HEK293 (cell line): ENCODE results near the gene THSD4.
A peak's percentile ranks its signal among the peaks of the same experiment; 100 is the strongest.

Source experiments
- CTCF ChIA-PET: fragments of 350-600 bp; formaldehyde crosslinking; extraction: SDS; loops from one replicate; lab custom pipeline; 2021; ENCODE audit warnings: antibody characterized with exemption; lab: Yijun Ruan, JAX
- POLR2A ChIA-PET: fragments of 300-600 bp; formaldehyde crosslinking; extraction: SDS; loops from one replicate; lab custom pipeline; 2020; ENCODE audit warnings: antibody characterized with exemption, inconsistent platforms; lab: Yijun Ruan, JAX
- H3K27ac ChIP-seq: fragments of 200-500 bp; sonication (Bioruptor generic); 2 replicates; pipeline ENCODE4 v1.5.1; 2014; ENCODE audit warnings: low read depth, low read length, control low read depth, inconsistent platforms; ENCODE audit errors: extremely low read depth
- H3K36me3 ChIP-seq, 2 experiments: fragments of 200-500 bp in 1 of 2; sonication (Bioruptor generic) in 1 of 2; 1 replicate in 1 of 2; 2 replicates in 1 of 2; pipeline ENCODE4 v1.5.1; 2014 to 2017; ENCODE audit warnings: inconsistent platforms in 2 of 2, low read length in 2 of 2; ENCODE audit not compliant: control insufficient read depth in 2 of 2, insufficient read depth in 1 of 2
- H3K4me1 ChIP-seq: fragments of 200-500 bp; sonication (Bioruptor generic); 2 replicates; pipeline ENCODE4 v1.5.1; 2014; ENCODE audit warnings: mild to moderate bottlenecking, low read length, inconsistent platforms; ENCODE audit not compliant: control insufficient read depth, insufficient read depth
- H3K4me3 ChIP-seq: 2 replicates; pipeline ENCODE4 v1.5.1; 2011; ENCODE audit warnings: low read depth, mild to moderate bottlenecking, control low read depth, low read length, moderate library complexity
- H3K9me3 ChIP-seq: fragments of 200-500 bp; sonication (Bioruptor generic); 2 replicates; pipeline ENCODE4 v1.5.1; 2014; ENCODE audit warnings: low read depth, low read length, inconsistent platforms; ENCODE audit not compliant: control insufficient read depth, insufficient read depth
- BCL11A ChIP-seq: fragments of 450-650 bp; formaldehyde crosslinking; IDR thresholded peaks from 2 replicates; pipeline ENCODE4 v1.5.1; 2016; ENCODE audit warnings: low read depth, missing biosample characterization, missing genetic modification characterization
- EGR2 ChIP-seq: fragments of 450-650 bp; formaldehyde crosslinking; IDR thresholded peaks from 2 replicates; pipeline ENCODE4 v1.5.1; 2016; ENCODE audit warnings: low read depth, missing biosample characterization, missing genetic modification characterization
- FEZF1 ChIP-seq: fragments of 450-650 bp; formaldehyde crosslinking; IDR thresholded peaks from 2 replicates; pipeline ENCODE4 v1.5.1; 2016; ENCODE audit warnings: missing biosample characterization, missing genetic modification characterization
- GLIS1 ChIP-seq: fragments of 450-650 bp; formaldehyde crosslinking; IDR thresholded peaks from 2 replicates; pipeline ENCODE4 v1.5.1; 2016; ENCODE audit warnings: missing biosample characterization, missing genetic modification characterization
- KLF16 ChIP-seq: fragments of 450-650 bp; formaldehyde crosslinking; IDR thresholded peaks from 2 replicates; pipeline ENCODE4 v1.5.1; 2017; ENCODE audit warnings: missing biosample characterization, missing genetic modification characterization
- KLF8 ChIP-seq: fragments of 450-650 bp; formaldehyde crosslinking; IDR thresholded peaks from 2 replicates; pipeline ENCODE4 v1.5.1; 2016; ENCODE audit warnings: missing biosample characterization, missing genetic modification characterization
- PRDM1 ChIP-seq: fragments of 450-650 bp; formaldehyde crosslinking; IDR thresholded peaks from 2 replicates; pipeline ENCODE4; 2016; ENCODE audit warnings: missing biosample characterization, missing genetic modification characterization
- SCRT2 ChIP-seq: fragments of 450-650 bp; formaldehyde crosslinking; IDR thresholded peaks from 2 replicates; pipeline ENCODE4 v1.5.1; 2016; ENCODE audit warnings: missing biosample characterization, missing genetic modification characterization
- ZBTB20 ChIP-seq: fragments of 450-650 bp; formaldehyde crosslinking; IDR thresholded peaks from 2 replicates; pipeline ENCODE4 v1.5.1; 2016; ENCODE audit warnings: missing biosample characterization, missing genetic modification characterization
- ZFHX2 ChIP-seq: fragments of 450-650 bp; formaldehyde crosslinking; conservative IDR thresholded peaks from 2 replicates; pipeline ENCODE4 v1.5.1; 2016; ENCODE audit warnings: missing biosample characterization, missing genetic modification characterization
- ZIC2 ChIP-seq: fragments of 450-650 bp; formaldehyde crosslinking; IDR thresholded peaks from 2 replicates; pipeline ENCODE4 v1.5.1; 2016; ENCODE audit warnings: missing biosample characterization, missing genetic modification characterization
- ZNF114 ChIP-seq: fragments of 450-650 bp; formaldehyde crosslinking; IDR thresholded peaks from 2 replicates; pipeline ENCODE4 v1.5.0; 2017; ENCODE audit warnings: missing biosample characterization, missing genetic modification characterization
- ZNF175 ChIP-seq: fragments of 450-650 bp; formaldehyde crosslinking; IDR thresholded peaks from 2 replicates; pipeline ENCODE4 v1.5.1; 2016; ENCODE audit warnings: missing biosample characterization, missing genetic modification characterization
- ZNF211 ChIP-seq: fragments of 450-650 bp; formaldehyde crosslinking; IDR thresholded peaks from 2 replicates; pipeline ENCODE4 v1.5.1; 2016; ENCODE audit warnings: low read depth, missing biosample characterization, missing genetic modification characterization
- ZNF335 ChIP-seq: fragments of 450-650 bp; formaldehyde crosslinking; conservative IDR thresholded peaks from 2 replicates; pipeline ENCODE4 v1.5.1; 2016; ENCODE audit warnings: missing biosample characterization, missing genetic modification characterization
- ZNF501 ChIP-seq: fragments of 450-650 bp; formaldehyde crosslinking; IDR thresholded peaks from 2 replicates; pipeline ENCODE4 v1.5.1; 2016; ENCODE audit warnings: missing biosample characterization, missing genetic modification characterization
- ZNF571 ChIP-seq: fragments of 450-650 bp; formaldehyde crosslinking; IDR thresholded peaks from 2 replicates; pipeline ENCODE4 v1.5.0; 2017; ENCODE audit warnings: missing biosample characterization, missing genetic modification characterization
- ZNF629 ChIP-seq: fragments of 450-650 bp; formaldehyde crosslinking; IDR thresholded peaks from 2 replicates; pipeline ENCODE4 v1.5.1; 2017; ENCODE audit warnings: missing biosample characterization, missing genetic modification characterization
- ZNF747 ChIP-seq: fragments of 450-650 bp; formaldehyde crosslinking; IDR thresholded peaks from 2 replicates; pipeline ENCODE4 v1.5.1; 2016; ENCODE audit warnings: missing biosample characterization, missing genetic modification characterization
- ZNF768 ChIP-seq: fragments of 450-650 bp; formaldehyde crosslinking; IDR thresholded peaks from 2 replicates; pipeline ENCODE4 v1.5.1; 2018; ENCODE audit warnings: missing biosample characterization, mild to moderate bottlenecking, missing genetic modification characterization
- ZNF791 ChIP-seq: fragments of 450-650 bp; formaldehyde crosslinking; IDR thresholded peaks from 2 replicates; pipeline ENCODE4 v1.5.1; 2016; ENCODE audit warnings: missing biosample characterization, missing genetic modification characterization
- ZNF837 ChIP-seq: fragments of 450-650 bp; formaldehyde crosslinking; IDR thresholded peaks from 2 replicates; pipeline ENCODE4 v1.5.1; 2016; ENCODE audit warnings: missing biosample characterization, missing genetic modification characterization
- ZSCAN30 ChIP-seq: fragments of 450-650 bp; IDR thresholded peaks from 2 replicates; pipeline ENCODE4 v1.5.1; 2018; ENCODE audit warnings: missing biosample characterization, mild to moderate bottlenecking, missing genetic modification characterization, moderate library complexity
- TF ChIP-seq, protein P1 (sequence below): fragments of 450-650 bp; formaldehyde crosslinking; IDR thresholded peaks from 2 replicates; pipeline ENCODE4 v1.5.1; 2016; ENCODE audit warnings: missing biosample characterization, missing genetic modification characterization
- TF ChIP-seq, protein P2 (sequence below): fragments of 450-650 bp; IDR thresholded peaks from 2 replicates; pipeline ENCODE4 v1.5.1; 2018; ENCODE audit warnings: missing biosample characterization, mild to moderate bottlenecking, missing genetic modification characterization
- TF ChIP-seq, protein P3 (sequence below): fragments of 450-650 bp; formaldehyde crosslinking; IDR thresholded peaks from 2 replicates; pipeline ENCODE4 v1.5.1; 2017; ENCODE audit warnings: missing biosample characterization, missing genetic modification characterization
- TF ChIP-seq, protein P4 (sequence below): fragments of 450-650 bp; formaldehyde crosslinking; IDR thresholded peaks from 2 replicates; pipeline ENCODE4 v1.5.1; 2016; ENCODE audit warnings: missing biosample characterization, missing genetic modification characterization, borderline replicate concordance
- TF ChIP-seq, protein P5 (sequence below): IDR thresholded peaks from 2 replicates; pipeline ENCODE4 v1.6.1; 2011; ENCODE audit warnings: mild to moderate bottlenecking, low read depth, low read length, borderline replicate concordance

THSD4 gene

DNA sequence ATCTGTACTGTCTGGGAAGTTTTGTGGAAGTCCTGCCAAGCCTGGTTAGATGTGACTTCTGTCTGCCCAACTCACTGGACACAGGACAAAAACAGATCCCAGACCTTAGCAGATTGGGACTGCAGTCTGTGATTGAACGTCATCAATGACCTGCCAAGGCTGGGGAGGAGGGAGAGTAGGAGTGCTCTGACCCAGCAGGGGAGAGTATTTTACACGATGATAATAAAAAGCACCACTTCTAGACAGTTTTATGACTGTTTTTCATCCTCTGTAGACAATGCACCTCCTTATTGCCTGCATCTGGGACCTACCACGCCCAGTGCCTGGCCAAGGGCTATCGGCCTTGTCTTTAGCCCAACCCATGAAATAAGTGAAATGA, 592.8 kb downstream of the THSD4 start (continued):
- TF ChIP-seq, protein P1, sequence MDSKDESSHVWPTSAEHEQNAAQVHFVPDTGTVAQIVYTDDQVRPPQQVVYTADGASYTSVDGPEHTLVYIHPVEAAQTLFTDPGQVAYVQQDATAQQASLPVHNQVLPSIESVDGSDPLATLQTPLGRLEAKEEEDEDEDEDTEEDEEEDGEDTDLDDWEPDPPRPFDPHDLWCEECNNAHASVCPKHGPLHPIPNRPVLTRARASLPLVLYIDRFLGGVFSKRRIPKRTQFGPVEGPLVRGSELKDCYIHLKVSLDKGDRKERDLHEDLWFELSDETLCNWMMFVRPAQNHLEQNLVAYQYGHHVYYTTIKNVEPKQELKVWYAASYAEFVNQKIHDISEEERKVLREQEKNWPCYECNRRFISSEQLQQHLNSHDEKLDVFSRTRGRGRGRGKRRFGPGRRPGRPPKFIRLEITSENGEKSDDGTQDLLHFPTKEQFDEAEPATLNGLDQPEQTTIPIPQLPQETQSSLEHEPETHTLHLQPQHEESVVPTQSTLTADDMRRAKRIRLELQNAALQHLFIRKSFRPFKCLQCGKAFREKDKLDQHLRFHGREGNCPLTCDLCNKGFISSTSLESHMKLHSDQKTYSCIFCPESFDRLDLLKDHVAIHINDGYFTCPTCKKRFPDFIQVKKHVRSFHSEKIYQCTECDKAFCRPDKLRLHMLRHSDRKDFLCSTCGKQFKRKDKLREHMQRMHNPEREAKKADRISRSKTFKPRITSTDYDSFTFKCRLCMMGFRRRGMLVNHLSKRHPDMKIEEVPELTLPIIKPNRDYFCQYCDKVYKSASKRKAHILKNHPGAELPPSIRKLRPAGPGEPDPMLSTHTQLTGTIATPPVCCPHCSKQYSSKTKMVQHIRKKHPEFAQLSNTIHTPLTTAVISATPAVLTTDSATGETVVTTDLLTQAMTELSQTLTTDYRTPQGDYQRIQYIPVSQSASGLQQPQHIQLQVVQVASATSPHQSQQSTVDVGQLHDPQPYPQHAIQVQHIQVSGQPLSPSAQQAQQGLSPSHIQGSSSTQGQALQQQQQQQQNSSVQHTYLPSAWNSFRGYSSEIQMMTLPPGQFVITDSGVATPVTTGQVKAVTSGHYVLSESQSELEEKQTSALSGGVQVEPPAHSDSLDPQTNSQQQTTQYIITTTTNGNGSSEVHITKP (tag by site-specific recombination): peak; percentile 44; the same call in 1 of the 2 replicates
- TF ChIP-seq BCL11A (tag by site-specific recombination) (peak; percentile 19; the same call in 1 of the 2 replicates), ZNF175 (tag by site-specific recombination) (no peak), KLF8 (tag by site-specific recombination) (0 out of 2 replicates have a peak, but pooled peaks have one; percentile 30), ZNF768 (no peak), PRDM1 (tag by site-specific recombination) (0 out of 2 replicates have a peak, but pooled peaks have one; percentile 4), ZNF629 (tag by site-specific recombination) (peak; percentile 87), ZNF501 (tag by site-specific recombination) (no peak), ZSCAN30 (tag by site-specific recombination) (peak; percentile 89), ZNF114 (tag by site-specific recombination) (no peak), EGR2 (tag by site-specific recombination) (peak; percentile 83), FEZF1 (peak; percentile 78), KLF16 (tag by site-specific recombination) (peak; percentile 29; the same call in 1 of the 2 replicates), GLIS1 (tag by site-specific recombination) (peak; percentile 89)
- TF ChIP-seq, protein P2, sequence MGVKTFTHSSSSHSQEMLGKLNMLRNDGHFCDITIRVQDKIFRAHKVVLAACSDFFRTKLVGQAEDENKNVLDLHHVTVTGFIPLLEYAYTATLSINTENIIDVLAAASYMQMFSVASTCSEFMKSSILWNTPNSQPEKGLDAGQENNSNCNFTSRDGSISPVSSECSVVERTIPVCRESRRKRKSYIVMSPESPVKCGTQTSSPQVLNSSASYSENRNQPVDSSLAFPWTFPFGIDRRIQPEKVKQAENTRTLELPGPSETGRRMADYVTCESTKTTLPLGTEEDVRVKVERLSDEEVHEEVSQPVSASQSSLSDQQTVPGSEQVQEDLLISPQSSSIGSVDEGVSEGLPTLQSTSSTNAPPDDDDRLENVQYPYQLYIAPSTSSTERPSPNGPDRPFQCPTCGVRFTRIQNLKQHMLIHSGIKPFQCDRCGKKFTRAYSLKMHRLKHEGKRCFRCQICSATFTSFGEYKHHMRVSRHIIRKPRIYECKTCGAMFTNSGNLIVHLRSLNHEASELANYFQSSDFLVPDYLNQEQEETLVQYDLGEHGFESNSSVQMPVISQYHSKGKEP (tag by site-specific recombination): peak; percentile 79

DNA sequence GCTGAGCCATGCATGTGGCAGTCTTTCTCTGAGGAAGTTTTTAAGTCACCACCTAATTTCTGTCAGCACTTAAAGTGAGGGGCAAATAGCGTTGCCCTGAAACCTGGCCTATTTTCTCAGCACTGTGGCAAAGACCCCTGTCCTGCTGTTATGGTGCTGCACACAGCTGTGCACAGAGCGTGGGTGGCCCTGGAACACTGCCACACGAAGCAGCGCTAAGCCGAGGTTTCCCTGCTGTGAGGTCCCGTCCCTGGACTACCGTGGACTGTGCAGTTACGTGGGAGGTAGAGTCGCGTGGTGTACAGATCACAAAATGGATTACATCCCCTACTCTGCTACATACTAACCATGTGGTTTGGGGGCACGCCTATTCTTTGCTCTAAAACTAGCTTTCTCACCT, 593.5 kb downstream of the THSD4 start:
- Histone ChIP-seq H3K4me3 (no peak overlapping the region), H3K9me3 (no peaks in the 10 kb centered on the region), H3K27ac (no peak overlapping the region; the same call in 1 of the 2 replicates), H3K4me1 (peaks cover 23% of the 10 kb centered on the region), H3K36me3 (no peaks in the 10 kb centered on the region)
- ChIA-PET POLR2A (no interaction called here), CTCF (interaction anchor here (1.6 to 1.7 kb wide), 2 partner anchors 35 to 133 kb away, joined by 7 to 8 read pairs; no protein-coding TSS in a partner anchor)
- no peak for TF ChIP-seq ZNF747 (tag by site-specific recombination)
- no peak for TF ChIP-seq ZNF791 (tag by site-specific recombination)
- TF ChIP-seq ZNF335 (tag by site-specific recombination): peak; percentile 29; the same call in 1 of the 2 replicates
- peak; percentile 95 for TF ChIP-seq ZIC2 (tag by site-specific recombination)
- no peak for TF ChIP-seq ZBTB20
- no peak for TF ChIP-seq SCRT2 (tag by site-specific recombination)
- no peak for TF ChIP-seq ZNF837
- TF ChIP-seq, protein P3, sequence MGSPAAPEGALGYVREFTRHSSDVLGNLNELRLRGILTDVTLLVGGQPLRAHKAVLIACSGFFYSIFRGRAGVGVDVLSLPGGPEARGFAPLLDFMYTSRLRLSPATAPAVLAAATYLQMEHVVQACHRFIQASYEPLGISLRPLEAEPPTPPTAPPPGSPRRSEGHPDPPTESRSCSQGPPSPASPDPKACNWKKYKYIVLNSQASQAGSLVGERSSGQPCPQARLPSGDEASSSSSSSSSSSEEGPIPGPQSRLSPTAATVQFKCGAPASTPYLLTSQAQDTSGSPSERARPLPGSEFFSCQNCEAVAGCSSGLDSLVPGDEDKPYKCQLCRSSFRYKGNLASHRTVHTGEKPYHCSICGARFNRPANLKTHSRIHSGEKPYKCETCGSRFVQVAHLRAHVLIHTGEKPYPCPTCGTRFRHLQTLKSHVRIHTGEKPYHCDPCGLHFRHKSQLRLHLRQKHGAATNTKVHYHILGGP (tag by site-specific recombination): 0 out of 2 replicates have a peak, but pooled peaks have one; percentile 6
- TF ChIP-seq ZFHX2: peak; percentile 98
- TF ChIP-seq KLF8 (tag by site-specific recombination): no peak
- no peak for TF ChIP-seq ZNF571 (tag by site-specific recombination)
- TF ChIP-seq, protein P4, sequence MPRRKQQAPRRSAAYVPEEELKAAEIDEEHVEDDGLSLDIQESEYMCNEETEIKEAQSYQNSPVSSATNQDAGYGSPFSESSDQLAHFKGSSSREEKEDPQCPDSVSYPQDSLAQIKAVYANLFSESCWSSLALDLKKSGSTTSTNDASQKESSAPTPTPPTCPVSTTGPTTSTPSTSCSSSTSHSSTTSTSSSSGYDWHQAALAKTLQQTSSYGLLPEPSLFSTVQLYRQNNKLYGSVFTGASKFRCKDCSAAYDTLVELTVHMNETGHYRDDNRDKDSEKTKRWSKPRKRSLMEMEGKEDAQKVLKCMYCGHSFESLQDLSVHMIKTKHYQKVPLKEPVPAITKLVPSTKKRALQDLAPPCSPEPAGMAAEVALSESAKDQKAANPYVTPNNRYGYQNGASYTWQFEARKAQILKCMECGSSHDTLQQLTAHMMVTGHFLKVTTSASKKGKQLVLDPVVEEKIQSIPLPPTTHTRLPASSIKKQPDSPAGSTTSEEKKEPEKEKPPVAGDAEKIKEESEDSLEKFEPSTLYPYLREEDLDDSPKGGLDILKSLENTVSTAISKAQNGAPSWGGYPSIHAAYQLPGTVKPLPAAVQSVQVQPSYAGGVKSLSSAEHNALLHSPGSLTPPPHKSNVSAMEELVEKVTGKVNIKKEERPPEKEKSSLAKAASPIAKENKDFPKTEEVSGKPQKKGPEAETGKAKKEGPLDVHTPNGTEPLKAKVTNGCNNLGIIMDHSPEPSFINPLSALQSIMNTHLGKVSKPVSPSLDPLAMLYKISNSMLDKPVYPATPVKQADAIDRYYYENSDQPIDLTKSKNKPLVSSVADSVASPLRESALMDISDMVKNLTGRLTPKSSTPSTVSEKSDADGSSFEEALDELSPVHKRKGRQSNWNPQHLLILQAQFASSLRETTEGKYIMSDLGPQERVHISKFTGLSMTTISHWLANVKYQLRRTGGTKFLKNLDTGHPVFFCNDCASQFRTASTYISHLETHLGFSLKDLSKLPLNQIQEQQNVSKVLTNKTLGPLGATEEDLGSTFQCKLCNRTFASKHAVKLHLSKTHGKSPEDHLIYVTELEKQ (tag by site-specific recombination): no peak
- TF ChIP-seq, protein P5, sequence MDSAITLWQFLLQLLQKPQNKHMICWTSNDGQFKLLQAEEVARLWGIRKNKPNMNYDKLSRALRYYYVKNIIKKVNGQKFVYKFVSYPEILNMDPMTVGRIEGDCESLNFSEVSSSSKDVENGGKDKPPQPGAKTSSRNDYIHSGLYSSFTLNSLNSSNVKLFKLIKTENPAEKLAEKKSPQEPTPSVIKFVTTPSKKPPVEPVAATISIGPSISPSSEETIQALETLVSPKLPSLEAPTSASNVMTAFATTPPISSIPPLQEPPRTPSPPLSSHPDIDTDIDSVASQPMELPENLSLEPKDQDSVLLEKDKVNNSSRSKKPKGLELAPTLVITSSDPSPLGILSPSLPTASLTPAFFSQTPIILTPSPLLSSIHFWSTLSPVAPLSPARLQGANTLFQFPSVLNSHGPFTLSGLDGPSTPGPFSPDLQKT: no peak
- TF ChIP-seq ZNF211 (tag by site-specific recombination): no peak
